Breast epithelium (tissue), 4 donors: ENCODE data around the gene ARL4C. TPM values are rescaled to one million over a fixed set of nuclear protein-coding genes. Genes with fewer than 3 reads are reported as not detected.
"Not testable (repeated sequence)": the region's sequence is repeated elsewhere in the genome, so short reads cannot be mapped to it uniquely, and the experiment has no call there.

Experiments
- DNase-seq, 2 donors: peaks; one replicate each; pipeline ENCODE4 v3.0.0-alpha.2; 2019; ENCODE audit warnings: low spot score in 2 of 2
- H3K27ac ChIP-seq, 2 donors: fragments of 200-600 bp; sonication (generic) in 1 of 2; one replicate each; pipeline ENCODE4 v1.5.1; 2016 to 2019; ENCODE audit warnings: mild to moderate bottlenecking in 1 of 2
- H3K27me3 ChIP-seq, 2 donors: fragments of 200-600 bp; sonication (generic) in 1 of 2; one replicate each; pipeline versions ENCODE4 v1.5.1 to v1.6.0; 2017 to 2019; ENCODE audit warnings: control low read depth in 1 of 2, mild to moderate bottlenecking in 1 of 2
- H3K36me3 ChIP-seq: fragments of 200-600 bp; one replicate; pipeline ENCODE4 v1.5.1; 2019
- H3K4me1 ChIP-seq, 2 donors: fragments of 200-600 bp; sonication (generic); one replicate each; pipeline ENCODE4 v1.5.1; 2016 to 2019; ENCODE audit warnings: control low read depth in 1 of 2
- H3K4me3 ChIP-seq, 3 donors: fragments of 200-600 bp; sonication (generic); 1 replicate in 2 of 3; 2 replicates in 1 of 3; pipeline ENCODE4 v1.5.1; 2016 to 2019; ENCODE audit warnings: mild to moderate bottlenecking in 3 of 3, moderate library complexity in 2 of 3
- H3K9me3 ChIP-seq, 2 donors: fragments of 200-600 bp; sonication (generic) in 1 of 2; one replicate each; pipeline ENCODE4 v1.5.1; 2016 to 2019; ENCODE audit warnings: control low read depth in 1 of 2
- CTCF ChIP-seq, 3 donors: fragments of 450-650 bp; IDR thresholded peaks; one replicate each; pipeline ENCODE4 v1.5.1; 2016 to 2017; ENCODE audit warnings: antibody characterized with exemption in 3 of 3, mild to moderate bottlenecking in 3 of 3, moderate library complexity in 3 of 3
- POLR2A ChIP-seq: fragments of 450-650 bp; IDR thresholded peaks from one replicate; pipeline ENCODE4 v1.6.1; 2016; ENCODE audit warnings: antibody characterized with exemption, mild to moderate bottlenecking, moderate library complexity
- POLR2AphosphoS5 ChIP-seq, 3 donors: sonication (generic); formaldehyde crosslinking; IDR thresholded peaks; one replicate each; pipeline ENCODE4 v1.6.1; 2017; ENCODE audit warnings: antibody characterized with exemption in 3 of 3
- intact Hi-C: fragments of 100-400 bp; cut with DNase I; formaldehyde crosslinking; loops from one replicate; pipeline ENCODE4 v1.15.1; 2023; ENCODE audit warnings: low total_unique reads
- total RNA-seq, 3 donors: library from RNA; depleted of rRNA; stranded (reverse); fragments of >200 nt; gene quantifications; one replicate each; pipeline ENCODE4 v1.1.0, GENCODE V29; 2016

The ARL4C gene
- total RNA-seq, 3 donors from 2014 or later, result 16.1 to 61.0 (median 23.5) TPM

GRCh38 chr2:234463626-234464290 is 33.1 kb downstream of the ARL4C start:
- H3K36me3 ChIP-seq, result no peaks in the 10 kb centered on the region
- H3K27ac ChIP-seq, result peak overlapping the region in 1 of 2 donors; percentile 5
- TF ChIP-seq POLR2A, result no peak
- no peak for TF ChIP-seq POLR2AphosphoS5 (IDR thresholded peaks at IDR 0.05)
- no peak for TF ChIP-seq CTCF (IDR thresholded peaks at IDR 0.05)
- no peaks in the 10 kb centered on the region for H3K27me3 ChIP-seq
- H3K9me3 ChIP-seq, result no peaks in the 10 kb centered on the region
- H3K4me3 ChIP-seq, result no peak overlapping the region
- H3K4me1 ChIP-seq, result no peaks in the 10 kb centered on the region
- intact Hi-C loops, result no loop called here
- no peak for DNase-seq

DNA sequence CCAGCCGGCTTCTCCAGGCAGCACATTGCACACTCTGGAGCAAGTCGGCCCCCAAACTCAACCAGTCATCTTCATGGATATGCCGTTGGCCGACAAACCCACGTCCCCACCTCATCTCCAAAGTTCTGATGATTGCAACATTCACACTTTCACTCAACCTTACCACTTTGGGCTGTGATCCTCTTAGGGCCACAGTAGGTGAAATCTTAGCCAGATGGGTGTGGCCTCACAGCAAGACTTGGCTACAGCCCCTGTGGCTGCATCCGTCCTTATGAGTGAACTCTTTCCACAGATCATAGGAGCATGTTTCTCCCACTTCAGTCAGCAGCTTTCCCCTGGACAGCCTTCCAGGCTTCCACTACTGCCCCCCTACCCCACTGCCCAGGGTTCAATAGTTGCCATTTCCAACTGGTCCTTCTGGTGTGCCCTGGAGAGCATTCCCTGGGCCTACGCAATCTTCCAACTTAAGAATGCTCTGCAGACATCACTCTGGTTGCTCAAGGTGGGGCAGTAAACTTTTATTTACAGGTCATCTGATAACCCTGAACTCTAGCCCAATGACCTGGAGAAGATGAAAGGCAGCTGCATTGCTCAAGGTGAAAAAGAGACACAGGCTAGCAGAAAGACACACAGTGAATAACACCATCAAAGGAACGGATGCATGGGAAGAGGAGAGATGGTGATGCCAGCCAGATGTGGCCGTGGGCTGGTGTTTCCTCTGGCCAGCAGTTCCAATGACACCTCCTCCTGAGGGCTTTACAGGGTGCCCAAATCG is 34.5 kb downstream of the ARL4C start:
- H3K4me3 ChIP-seq, result no peak overlapping the region
- H3K9me3 ChIP-seq, result peaks cover 0 to 7% of the 10 kb centered on the region in 2 donors
- DNase-seq, result no peak
- no peaks in the 10 kb centered on the region for H3K27me3 ChIP-seq
- no peak overlapping the region for H3K27ac ChIP-seq
- intact Hi-C loops, result no loop called here
- no peaks in the 10 kb centered on the region for H3K36me3 ChIP-seq
- no peaks in the 10 kb centered on the region for H3K4me1 ChIP-seq
- TF ChIP-seq CTCF (IDR thresholded peaks at IDR 0.05), result no peak
- no peak for TF ChIP-seq POLR2A
- no peak for TF ChIP-seq POLR2AphosphoS5 (IDR thresholded peaks at IDR 0.05)

DNA sequence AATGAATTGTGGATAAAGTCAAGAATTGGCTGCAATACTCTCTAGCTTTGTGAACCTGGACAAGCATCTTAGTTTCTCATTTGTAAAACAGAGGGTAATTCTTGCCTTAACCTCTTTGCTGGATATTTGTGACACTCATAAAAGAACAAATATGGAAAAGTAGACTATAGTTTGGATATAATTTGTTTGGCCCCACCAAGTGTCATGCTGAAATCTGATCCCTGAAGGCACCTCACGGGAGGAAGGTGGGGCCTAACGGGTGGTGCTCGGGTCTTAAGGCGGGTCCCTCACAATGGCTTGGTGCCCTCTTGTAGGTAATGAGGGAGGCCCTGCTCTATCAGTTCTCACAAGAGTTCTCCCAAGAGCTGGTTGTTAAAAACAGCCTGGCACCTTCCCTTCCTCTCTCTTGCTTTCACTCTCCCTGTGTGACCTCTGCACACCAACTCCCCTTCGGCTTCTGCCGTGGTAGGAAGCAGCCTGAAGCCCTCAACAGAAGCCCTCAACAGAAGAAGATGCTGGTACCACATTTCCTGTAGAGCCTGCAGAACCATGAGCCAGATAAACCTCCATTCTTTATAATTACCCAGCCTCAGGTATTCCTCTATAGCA is 37.4 kb downstream of the ARL4C start:
- Histone ChIP-seq H3K9me3 (peaks cover 0 to 7% of the 10 kb centered on the region in 2 donors), H3K27me3 (no peaks in the 10 kb centered on the region), H3K36me3 (no peaks in the 10 kb centered on the region), H3K4me3 (no peak overlapping the region), H3K4me1 (no peaks in the 10 kb centered on the region), H3K27ac (no peak overlapping the region)
- intact Hi-C loops, result no loop called here
- TF ChIP-seq POLR2AphosphoS5 (IDR thresholded peaks at IDR 0.05), result no peak
- no peak for TF ChIP-seq CTCF (IDR thresholded peaks at IDR 0.05)
- no peak for TF ChIP-seq POLR2A
- no peak for DNase-seq

DNA sequence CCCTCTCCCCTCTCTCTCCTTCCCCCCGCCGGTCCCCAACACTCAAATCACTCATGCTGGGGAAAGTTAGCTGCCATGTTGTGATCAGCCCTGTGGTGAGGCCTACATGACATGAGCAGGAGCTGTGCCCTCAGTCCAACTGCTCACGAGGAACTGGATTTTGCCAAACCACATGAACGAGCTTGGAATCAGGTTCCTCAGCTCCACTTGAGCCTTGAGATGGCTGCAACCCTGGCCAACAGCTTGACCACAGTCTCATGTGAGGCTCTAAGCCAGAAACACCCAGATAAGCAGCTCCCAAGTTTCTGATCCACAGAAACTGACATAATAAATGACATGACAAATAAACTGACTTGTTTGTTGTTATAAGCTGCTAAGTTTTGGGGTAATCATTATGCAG is 38.4 kb downstream of the ARL4C start:
- Histone ChIP-seq H3K9me3 (peaks cover 0 to 7% of the 10 kb centered on the region in 2 donors), H3K4me1 (no peaks in the 10 kb centered on the region), H3K27me3 (no peaks in the 10 kb centered on the region), H3K36me3 (no peaks in the 10 kb centered on the region), H3K4me3 (no peak overlapping the region), H3K27ac (no peak overlapping the region)
- no peak for TF ChIP-seq CTCF (IDR thresholded peaks at IDR 0.05)
- no peak for TF ChIP-seq POLR2A
- no peak for TF ChIP-seq POLR2AphosphoS5 (IDR thresholded peaks at IDR 0.05)
- no peak for DNase-seq
- intact Hi-C loops, result no loop called here

GRCh38 chr2:234457421-234457820 is 39.5 kb downstream of the ARL4C start:
- H3K4me1 ChIP-seq, result no peaks in the 10 kb centered on the region
- peaks cover 0 to 7% of the 10 kb centered on the region in 2 donors for H3K9me3 ChIP-seq
- intact Hi-C loops, result no loop called here
- H3K4me3 ChIP-seq, result no peak overlapping the region
- H3K36me3 ChIP-seq, result no peaks in the 10 kb centered on the region
- H3K27me3 ChIP-seq, result no peaks in the 10 kb centered on the region
- TF ChIP-seq POLR2AphosphoS5 (IDR thresholded peaks at IDR 0.05), result no peak
- no peak for TF ChIP-seq CTCF (IDR thresholded peaks at IDR 0.05)
- no peak for TF ChIP-seq POLR2A
- DNase-seq, result no peak
- no peak overlapping the region for H3K27ac ChIP-seq

DNA sequence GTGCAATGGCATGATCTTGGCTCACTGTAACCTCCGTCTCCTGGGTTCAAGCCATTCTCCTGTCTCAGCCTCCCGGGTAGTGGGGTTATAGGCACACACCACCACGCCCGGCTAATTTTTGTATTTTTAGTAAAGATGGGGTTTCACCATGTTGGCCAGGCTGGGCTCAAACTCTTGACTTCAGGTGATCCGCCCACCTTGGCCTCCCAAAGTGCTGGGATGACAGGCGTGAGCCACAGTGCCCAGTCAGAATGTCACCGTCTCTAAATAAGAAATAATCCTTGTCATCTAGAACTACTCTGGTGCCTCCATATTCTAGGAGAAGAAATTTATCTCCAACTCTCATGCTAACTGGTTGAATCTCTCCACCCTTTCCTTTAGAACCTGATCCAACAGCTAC is 41.6 kb downstream of the ARL4C start:
- H3K27me3 ChIP-seq, H3K4me1 ChIP-seq, H3K4me3 ChIP-seq, H3K27ac ChIP-seq, intact Hi-C loops, H3K36me3 ChIP-seq, H3K9me3 ChIP-seq, DNase-seq: not testable (repeated sequence)
